Measurements from ENCODE around the gene KIF16B. TPM values are rescaled to one million over a fixed set of nuclear protein-coding genes. Genes with fewer than 3 reads are reported as not detected.

Gene KIF16B, protein sequence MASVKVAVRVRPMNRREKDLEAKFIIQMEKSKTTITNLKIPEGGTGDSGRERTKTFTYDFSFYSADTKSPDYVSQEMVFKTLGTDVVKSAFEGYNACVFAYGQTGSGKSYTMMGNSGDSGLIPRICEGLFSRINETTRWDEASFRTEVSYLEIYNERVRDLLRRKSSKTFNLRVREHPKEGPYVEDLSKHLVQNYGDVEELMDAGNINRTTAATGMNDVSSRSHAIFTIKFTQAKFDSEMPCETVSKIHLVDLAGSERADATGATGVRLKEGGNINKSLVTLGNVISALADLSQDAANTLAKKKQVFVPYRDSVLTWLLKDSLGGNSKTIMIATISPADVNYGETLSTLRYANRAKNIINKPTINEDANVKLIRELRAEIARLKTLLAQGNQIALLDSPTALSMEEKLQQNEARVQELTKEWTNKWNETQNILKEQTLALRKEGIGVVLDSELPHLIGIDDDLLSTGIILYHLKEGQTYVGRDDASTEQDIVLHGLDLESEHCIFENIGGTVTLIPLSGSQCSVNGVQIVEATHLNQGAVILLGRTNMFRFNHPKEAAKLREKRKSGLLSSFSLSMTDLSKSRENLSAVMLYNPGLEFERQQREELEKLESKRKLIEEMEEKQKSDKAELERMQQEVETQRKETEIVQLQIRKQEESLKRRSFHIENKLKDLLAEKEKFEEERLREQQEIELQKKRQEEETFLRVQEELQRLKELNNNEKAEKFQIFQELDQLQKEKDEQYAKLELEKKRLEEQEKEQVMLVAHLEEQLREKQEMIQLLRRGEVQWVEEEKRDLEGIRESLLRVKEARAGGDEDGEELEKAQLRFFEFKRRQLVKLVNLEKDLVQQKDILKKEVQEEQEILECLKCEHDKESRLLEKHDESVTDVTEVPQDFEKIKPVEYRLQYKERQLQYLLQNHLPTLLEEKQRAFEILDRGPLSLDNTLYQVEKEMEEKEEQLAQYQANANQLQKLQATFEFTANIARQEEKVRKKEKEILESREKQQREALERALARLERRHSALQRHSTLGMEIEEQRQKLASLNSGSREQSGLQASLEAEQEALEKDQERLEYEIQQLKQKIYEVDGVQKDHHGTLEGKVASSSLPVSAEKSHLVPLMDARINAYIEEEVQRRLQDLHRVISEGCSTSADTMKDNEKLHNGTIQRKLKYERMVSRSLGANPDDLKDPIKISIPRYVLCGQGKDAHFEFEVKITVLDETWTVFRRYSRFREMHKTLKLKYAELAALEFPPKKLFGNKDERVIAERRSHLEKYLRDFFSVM (N-terminal part only)
- total RNA-seq = 18.4 TPM
- long read RNA-seq, partial matches to known transcripts = 1 of 7 reads
- long read RNA-seq, other reads (novel, unspliced or antisense) = 6 of 7 reads

DNA sequence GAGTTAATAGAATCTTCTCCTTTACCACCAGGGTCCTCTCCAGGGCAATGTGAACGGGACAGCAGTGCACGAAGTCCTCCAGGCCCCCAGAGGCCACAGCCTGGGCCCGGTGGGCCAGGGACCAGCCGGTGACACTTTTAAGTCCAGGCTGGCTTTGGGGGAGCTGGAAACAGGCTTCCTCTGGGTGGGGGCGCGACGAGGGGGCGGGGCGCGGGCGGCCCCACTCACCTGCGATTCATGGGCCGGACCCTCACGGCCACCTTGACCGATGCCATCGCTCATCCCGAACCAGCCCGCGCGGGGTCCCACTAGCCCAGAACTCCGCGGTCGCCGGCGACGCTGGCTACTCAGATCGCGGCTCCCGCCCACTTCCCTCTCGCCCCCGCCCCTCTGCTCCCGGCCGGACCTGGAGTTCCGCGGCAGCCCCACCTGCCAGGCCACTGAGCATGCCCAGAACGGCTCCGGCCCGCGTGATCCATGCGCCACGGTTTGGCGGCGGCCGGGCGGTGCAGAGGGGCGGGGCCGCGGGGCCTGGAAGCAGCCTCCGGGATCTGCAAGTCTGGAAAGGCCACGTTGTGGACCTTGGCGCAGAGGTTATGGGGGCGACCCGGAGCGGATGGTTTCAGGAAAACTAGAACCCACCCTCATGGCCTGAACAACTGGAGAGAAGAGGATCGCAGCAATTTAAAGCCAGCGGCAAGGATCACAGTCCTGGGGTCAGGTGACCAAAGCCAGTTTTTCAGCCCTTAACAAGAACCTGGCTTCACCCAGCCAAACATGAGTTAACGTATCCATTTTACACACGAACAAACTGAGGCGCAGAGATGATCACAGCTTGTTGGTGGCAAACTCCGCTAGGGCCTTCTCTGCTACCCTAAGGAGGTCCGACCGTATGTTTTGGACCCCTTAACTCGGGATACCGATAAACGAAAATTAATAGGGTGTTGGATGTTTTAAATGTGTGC lies at the start of gene KIF16B:
TSS of gene KIF16B (minus strand) at position 448 of the 965 bp plus-strand sequence. CDS start at position 275, 173 bp downstream.
- ATAC-seq (peak; percentile 97), DNase-seq (ENCODE audit: missing footprints) (peak; percentile 95)
- intact Hi-C loops (cut with DNase I) = loop anchor here (5.0 kb wide), 1 partner anchor 159 kb away; the partner anchor contains the start of gene SNRPB2

DNA sequence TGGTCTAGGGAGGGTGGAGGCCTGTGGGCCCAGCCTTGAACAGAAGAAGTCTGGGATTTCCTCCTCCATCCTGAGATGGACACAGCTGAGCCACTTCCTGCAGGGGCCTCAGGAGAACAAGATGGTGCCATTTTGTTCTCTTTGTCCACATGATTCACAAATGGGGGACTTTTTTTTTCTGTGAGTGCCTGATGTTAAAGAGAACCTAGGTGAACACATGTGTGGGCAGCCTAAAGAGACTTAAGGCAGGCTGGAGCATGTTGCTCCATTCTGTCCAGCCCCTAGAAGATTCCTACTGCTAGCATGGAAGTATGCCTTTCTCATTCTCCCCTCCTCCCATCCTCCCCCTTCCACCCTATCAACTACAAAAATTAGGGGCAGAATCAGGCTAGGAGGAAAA lies 49.3 kb upstream of the KIF16B start:
- DNase-seq (ENCODE audit: missing footprints) = no peak
- ATAC-seq = no peak
- intact Hi-C loops (cut with DNase I) = no loop called here

DNA sequence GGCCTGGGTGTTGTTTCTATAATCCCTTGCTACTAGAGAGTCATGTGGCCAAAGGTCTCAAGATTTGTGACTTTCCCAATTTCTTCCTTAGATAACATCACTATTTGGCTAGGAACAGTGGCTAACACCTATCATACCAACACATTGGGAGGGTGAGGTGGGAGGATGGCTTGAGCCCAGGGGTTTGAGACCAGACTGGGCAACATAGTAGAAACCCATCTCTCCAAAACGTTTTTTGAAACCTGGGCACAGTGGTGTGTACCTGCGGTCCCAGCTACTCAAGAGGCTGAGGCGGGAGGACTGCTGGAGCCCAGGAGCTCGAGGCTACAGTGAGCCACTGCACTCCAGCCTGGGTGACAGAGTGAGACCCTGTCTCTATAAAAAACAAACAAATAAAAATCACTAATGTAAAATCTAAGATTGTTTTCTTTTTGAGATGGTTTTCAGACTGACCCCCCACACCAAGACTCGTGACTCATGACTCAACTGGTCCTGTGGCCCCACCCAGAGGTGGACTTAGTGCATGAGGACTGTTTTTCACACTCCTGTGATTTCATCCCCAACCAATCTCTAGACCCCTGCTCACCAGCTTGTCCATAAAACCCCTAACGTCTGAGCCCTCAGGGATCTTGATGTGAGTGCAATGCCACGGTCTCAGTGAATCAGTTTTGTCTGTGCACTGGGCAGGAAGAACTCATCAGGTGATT lies 48.3 kb upstream of the KIF16B start:
- intact Hi-C loops (cut with DNase I) = no loop called here
- DNase-seq (ENCODE audit: missing footprints) (no peak), ATAC-seq (no peak)

- ATAC-seq (no peak), DNase-seq (ENCODE audit: missing footprints) (no peak)
- intact Hi-C loops (cut with DNase I) = no loop called here
Observed at GRCh38 chr20:16620961-16621360, 47.7 kb upstream of the KIF16B start.

GRCh38 chr20:16619953-16620352 lies 46.7 kb upstream of the KIF16B start:
- DNase-seq (ENCODE audit: missing footprints) (no peak), ATAC-seq (no peak)
- intact Hi-C loops (cut with DNase I) = no loop called here

- DNase-seq (ENCODE audit: missing footprints) (no peak), ATAC-seq (no peak)
- intact Hi-C loops (cut with DNase I) = no loop called here
Observed at GRCh38 chr20:16617056-16617455, 43.8 kb upstream of the KIF16B start.

DNA sequence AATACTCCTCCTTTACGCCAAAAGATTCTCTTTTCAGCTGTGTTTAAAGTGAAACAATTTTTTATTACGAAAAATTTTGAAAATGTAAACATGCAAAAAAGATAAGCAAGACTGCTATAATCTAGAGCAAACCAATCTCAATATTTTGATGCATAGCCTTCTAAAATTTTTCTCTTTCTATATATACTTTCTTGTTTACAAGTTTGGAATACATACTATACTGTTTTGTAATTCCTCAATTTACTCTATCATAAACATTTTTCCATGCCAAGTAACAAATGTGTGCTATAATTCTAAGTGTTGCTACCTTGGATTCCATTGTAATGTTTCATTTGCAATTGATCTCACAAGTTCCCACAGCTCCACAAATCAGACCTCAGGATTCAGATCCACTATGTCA lies 43.1 kb upstream of the KIF16B start:
- ATAC-seq = no peak
- intact Hi-C loops (cut with DNase I) = no loop called here

GRCh38 chr20:16615199-16615598 lies 42.0 kb upstream of the KIF16B start:
- DNase-seq (ENCODE audit: missing footprints) (no peak), ATAC-seq (peak; percentile 73)
- intact Hi-C loops (cut with DNase I) = no loop called here

More for the DNA sequence above, 43.1 kb upstream of the KIF16B start:
- no peak for DNase-seq (ENCODE audit: missing footprints)

DNA sequence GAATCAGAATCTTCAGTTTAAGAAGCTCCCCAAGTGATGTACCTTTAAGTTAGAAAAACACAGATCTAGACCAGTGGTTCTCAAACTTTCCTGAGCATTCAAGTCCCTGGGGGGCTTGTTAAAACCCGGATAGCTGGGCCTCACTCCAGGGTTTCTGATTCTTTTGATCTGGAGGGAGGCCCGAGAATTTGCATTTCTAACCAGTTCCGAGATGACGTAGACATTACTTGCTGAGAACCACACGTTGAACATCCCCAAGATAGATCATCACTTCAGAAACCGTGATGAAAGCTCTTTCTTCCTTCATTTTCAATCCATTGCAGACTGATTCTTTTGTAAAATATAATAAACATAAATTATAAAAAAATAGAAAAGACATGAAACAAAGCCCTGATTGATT lies 40.7 kb upstream of the KIF16B start:
- ATAC-seq = no peak
- intact Hi-C loops (cut with DNase I) = no loop called here

GRCh38 chr20:16612706-16613105 lies 39.5 kb upstream of the KIF16B start:
- DNase-seq (ENCODE audit: missing footprints) (no peak), ATAC-seq (peak; percentile 36)
- intact Hi-C loops (cut with DNase I) = no loop called here

More for the DNA sequence above, 40.7 kb upstream of the KIF16B start:
- DNase-seq (ENCODE audit: missing footprints) = no peak

DNA sequence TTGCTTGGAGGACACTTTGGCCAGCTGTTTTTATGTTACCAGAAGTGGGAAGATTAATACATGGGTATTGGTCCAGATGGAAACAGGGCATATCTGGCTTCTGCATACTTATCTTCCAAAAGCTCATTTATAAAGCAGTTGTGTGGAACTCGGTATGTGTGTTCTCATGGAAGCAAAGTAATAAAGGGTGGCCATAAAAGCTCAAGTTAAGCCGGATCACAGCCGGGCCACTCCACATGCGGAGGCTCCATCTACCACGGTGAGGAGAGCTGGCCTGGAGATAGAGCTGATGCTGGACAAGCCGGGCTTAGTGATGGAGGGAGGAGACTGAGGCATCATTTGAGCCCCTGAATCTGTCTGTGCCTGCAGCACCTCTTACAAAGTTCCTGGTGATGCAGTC lies 38.6 kb upstream of the KIF16B start:
- intact Hi-C loops (cut with DNase I) = no loop called here
- ATAC-seq (no peak), DNase-seq (ENCODE audit: missing footprints) (no peak)

DNA sequence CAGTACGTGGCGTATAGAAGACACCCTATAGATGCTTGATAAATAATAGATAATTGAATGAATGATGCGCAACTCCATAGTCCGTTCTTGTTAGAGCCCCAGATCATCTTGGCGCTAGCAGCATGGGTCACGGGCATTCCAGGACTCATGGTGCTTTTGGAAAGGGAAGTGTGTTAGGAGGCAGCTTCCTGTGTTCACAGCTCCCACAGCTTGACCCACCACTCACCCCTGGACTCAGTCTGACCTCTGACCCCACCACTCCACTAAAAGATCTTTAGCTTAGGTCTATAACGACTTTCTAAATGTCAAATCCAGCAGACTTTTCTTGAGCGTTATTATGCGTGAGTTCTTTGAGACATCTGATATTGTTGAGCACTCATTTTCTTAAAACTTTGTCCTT lies 35.8 kb upstream of the KIF16B start:
- no peak for DNase-seq (ENCODE audit: missing footprints)
- no peak for ATAC-seq
- intact Hi-C loops (cut with DNase I) = no loop called here

DNA sequence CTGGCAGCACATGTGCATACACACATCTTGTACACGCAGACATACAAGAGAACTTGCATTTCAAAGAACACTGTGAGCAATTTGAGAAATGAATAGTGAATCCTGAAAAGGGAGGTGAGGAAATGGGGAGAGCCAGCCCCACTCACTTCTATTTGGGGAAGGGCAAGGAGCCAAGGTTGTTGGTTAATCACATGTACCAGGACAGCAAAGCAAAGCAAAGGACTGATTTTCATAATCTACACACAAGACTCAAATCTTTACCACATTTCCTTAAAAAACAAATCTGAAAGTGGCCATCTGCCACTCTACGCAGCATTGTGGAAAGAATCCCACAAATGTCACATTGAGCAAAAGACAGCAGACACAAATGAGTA lies 35.0 kb upstream of the KIF16B start:
- intact Hi-C loops (cut with DNase I) = no loop called here
- DNase-seq (ENCODE audit: missing footprints) = no peak
- peak; percentile 74 for ATAC-seq

DNA sequence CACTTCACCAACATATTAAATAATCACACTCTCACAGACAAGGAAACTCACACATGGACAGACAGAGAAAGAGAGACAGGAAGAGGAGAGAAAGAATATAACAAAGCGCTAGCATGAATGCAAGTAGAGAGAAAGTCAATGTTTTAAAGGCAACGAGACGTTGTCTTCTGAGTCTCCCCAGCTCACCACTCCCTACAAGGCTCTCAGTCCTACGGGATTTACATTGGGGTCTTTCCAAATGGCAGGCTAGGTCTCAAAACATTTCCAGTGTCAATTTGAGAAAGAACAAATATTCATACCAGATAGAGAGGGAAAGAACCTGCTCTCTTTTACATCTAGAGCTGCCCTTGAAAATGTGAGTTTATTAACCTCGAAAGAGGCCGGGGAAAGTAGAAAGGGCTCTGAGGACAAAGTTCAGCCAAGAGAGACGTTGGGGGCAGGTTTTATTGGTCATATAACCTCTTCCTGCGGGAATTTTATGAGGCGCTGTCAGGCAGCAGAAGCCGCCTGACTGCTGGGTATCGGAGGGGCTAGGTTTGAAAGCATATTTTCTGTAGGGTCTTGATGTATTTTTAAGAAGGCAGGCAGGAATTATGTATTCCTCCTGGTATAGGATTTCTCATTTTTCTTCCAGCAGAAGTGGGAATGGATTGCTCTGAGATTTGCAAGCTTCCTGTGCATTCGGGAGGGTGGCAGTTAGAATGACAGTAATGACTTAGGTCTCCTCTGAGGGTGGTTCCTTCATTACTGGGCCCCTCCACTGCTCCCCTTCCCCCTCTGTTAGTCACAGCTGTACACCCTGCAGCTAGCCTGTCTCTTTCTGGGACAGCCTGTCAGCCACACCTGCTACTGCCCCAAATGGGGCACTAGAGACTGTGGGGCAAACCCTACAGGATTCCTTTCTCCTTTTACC lies 34.4 kb upstream of the KIF16B start:
- intact Hi-C loops (cut with DNase I) = no loop called here
- ATAC-seq (peak; percentile 57), DNase-seq (ENCODE audit: missing footprints) (no peak)

DNA sequence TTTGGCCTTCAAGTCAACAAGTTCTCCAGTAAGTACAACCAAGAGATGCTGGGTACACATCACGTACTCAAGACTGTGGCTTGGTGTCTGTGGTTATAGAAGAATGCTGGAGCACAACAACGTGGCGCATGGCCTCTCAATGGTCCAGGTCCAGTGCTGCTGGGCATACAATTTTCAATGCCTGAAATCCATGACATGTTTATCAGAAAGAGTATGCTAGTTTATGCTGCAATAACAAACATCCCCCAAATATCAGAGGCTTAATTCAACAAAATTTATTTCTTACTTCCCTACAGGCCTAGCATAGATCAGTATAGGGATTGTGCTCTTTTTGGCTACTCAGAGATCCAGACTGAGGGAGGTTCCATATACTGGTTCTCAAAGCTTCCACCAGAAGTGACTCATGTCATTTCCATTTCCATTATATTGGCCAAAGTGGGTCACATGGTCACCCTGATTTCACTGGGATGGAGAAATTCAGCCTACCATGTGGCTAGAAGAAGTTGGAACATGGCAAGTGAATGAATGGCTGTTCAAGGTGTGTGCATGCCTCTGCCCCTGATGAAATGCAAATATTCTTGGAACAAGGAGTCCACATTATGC lies 33.3 kb upstream of the KIF16B start:
- intact Hi-C loops (cut with DNase I) = no loop called here

DNA sequence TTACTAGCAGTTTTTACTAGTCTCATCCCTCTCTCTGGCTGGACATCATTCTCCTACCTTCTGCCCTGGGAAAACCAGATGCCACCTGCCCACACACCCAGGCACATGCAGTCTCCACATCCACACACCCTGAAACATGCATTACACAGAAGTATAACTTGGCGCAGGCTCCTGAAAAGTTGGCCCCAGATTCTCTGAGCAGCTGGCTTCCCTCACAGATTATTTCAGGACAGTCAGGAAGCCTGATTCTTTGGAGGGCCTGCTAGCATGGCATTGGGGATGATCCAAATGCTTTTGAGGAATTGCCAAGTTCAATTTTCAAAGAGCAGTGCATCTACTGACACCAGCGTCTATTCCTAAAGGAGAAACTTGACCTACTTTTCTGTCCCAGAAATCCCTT lies 27.8 kb upstream of the KIF16B start:
- intact Hi-C loops (cut with DNase I) = no loop called here
- ATAC-seq = peak; percentile 57
- DNase-seq (ENCODE audit: missing footprints) = no peak

More for the DNA sequence above, 33.3 kb upstream of the KIF16B start:
- DNase-seq (ENCODE audit: missing footprints) = no peak
- no peak for ATAC-seq

Data from Right ventricle myocardium inferior (tissue), 1 donor.